Measurements from ENCODE around the gene COL5A2.

- TF ChIP-seq EZH2 (IDR thresholded peaks at IDR 0.05; ENCODE audit: insufficient read depth, poor library complexity, severe bottlenecking) (no peak), EZH2phosphoT487 (IDR thresholded peaks at IDR 0.05; ENCODE audit: insufficient read depth, low read depth) (no peak)
Observed at GRCh38 chr2:189143925-189144324, 35.6 kb downstream of the COL5A2 start.
